ENCODE results near the gene HPS1.

Gene HPS1

DNA sequence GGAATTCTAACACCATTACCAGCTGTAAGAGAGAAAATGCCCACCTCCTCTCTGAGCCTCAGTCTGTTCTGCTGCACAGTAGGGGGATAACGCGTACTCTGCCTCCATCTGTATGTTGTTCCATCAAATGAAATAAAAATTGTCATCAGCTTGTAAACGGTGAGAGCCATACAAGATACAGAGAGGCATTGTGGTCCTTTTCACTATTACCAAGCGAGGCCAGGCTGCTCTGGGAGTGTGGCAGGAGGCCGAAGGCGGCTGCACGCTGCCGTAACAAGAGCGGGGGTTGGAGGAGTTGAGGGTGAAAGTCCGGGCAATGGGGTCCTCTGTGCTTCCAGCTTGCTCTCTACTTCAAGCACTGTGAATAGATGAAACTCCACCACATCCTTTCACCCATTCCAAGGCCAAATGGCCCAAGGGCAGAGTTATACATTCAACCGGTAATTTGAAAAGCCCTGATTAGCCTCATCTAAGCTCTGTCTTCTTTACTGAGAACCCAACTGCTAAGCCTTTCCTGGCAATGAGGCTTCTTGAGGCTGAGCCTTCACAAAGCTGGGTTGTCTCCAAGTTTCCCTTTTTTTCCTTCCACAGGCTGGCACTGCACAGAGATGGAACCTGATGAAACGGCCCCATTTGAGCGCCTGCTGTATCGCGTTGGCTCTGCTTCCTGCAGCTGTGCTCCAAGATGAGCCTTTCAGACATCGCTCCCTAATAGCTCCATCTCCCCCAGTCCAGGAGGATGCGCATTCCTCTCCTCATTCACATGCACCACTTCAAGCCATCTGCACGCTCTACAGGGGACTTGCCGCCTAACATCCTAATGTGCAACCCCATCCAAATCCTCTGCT is 78.9 kb downstream of the HPS1 start:
- no peak overlapping the region for H3K4me3 ChIP-seq (ENCODE audit: low read depth, low read length)
- TF ChIP-seq, protein P1, sequence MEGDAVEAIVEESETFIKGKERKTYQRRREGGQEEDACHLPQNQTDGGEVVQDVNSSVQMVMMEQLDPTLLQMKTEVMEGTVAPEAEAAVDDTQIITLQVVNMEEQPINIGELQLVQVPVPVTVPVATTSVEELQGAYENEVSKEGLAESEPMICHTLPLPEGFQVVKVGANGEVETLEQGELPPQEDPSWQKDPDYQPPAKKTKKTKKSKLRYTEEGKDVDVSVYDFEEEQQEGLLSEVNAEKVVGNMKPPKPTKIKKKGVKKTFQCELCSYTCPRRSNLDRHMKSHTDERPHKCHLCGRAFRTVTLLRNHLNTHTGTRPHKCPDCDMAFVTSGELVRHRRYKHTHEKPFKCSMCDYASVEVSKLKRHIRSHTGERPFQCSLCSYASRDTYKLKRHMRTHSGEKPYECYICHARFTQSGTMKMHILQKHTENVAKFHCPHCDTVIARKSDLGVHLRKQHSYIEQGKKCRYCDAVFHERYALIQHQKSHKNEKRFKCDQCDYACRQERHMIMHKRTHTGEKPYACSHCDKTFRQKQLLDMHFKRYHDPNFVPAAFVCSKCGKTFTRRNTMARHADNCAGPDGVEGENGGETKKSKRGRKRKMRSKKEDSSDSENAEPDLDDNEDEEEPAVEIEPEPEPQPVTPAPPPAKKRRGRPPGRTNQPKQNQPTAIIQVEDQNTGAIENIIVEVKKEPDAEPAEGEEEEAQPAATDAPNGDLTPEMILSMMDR (IDR thresholded peaks at IDR 0.05; ENCODE audit: low read depth, low read length) = no peak
- no peaks in the 10 kb centered on the region for H3K36me3 ChIP-seq
- DNase-seq = no peak
- no peaks in the 10 kb centered on the region for H3K27me3 ChIP-seq (ENCODE audit: insufficient read depth, low read depth, severe bottlenecking)
- no peaks in the 10 kb centered on the region for H3K9me3 ChIP-seq (ENCODE audit: severe bottlenecking)
- no peak overlapping the region for H3K27ac ChIP-seq

Data from WERI-Rb-1 (cell line).